Panc1 (cell line): ENCODE data around the gene ITGA3.

Source experiments
- TCF7L2 ChIP-seq: IDR thresholded peaks from 2 replicates; pipeline ENCODE4 v1.6.1; 2011; ENCODE audit warnings: mild to moderate bottlenecking, low read depth, low read length, inconsistent platforms
- TF ChIP-seq, protein P1 (sequence below): fragments of 450-650 bp; IDR thresholded peaks from 2 replicates; pipeline ENCODE4 v1.5.1; 2017; ENCODE audit warnings: mild to moderate bottlenecking
- TF ChIP-seq, protein P2 (sequence below), 2 experiments: IDR thresholded peaks; 2 replicates each; pipeline ENCODE4 v1.6.1; 2011 to 2012; ENCODE audit warnings: low read depth in 2 of 2, control low read depth in 1 of 2, low read length in 1 of 2, mild to moderate bottlenecking in 1 of 2, moderate library complexity in 1 of 2; ENCODE audit not compliant: insufficient read depth in 1 of 2

DNA sequence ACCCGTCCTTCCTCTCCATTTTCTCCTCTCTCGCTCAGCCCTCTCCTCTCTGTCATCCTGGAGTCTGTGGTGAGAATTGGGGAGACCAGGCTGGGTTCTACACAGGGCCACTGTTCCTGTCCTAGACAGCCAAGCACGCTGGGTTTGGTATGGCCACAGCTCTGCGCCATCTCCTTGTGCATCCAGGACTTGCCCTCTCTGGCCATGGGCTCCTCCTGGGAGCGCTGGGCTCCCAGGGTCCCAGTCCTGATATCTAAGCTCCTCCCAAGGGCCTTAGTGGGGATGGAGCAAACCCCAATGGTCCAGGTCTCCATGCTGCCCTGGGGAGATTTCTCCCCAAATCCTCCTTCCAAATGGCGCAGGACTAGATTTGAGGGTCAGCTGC lies 27.2 kb upstream of the ITGA3 start:
- TF ChIP-seq, protein P1, sequence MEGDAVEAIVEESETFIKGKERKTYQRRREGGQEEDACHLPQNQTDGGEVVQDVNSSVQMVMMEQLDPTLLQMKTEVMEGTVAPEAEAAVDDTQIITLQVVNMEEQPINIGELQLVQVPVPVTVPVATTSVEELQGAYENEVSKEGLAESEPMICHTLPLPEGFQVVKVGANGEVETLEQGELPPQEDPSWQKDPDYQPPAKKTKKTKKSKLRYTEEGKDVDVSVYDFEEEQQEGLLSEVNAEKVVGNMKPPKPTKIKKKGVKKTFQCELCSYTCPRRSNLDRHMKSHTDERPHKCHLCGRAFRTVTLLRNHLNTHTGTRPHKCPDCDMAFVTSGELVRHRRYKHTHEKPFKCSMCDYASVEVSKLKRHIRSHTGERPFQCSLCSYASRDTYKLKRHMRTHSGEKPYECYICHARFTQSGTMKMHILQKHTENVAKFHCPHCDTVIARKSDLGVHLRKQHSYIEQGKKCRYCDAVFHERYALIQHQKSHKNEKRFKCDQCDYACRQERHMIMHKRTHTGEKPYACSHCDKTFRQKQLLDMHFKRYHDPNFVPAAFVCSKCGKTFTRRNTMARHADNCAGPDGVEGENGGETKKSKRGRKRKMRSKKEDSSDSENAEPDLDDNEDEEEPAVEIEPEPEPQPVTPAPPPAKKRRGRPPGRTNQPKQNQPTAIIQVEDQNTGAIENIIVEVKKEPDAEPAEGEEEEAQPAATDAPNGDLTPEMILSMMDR = no peak
- no peak for TF ChIP-seq TCF7L2
- TF ChIP-seq, protein P2, sequence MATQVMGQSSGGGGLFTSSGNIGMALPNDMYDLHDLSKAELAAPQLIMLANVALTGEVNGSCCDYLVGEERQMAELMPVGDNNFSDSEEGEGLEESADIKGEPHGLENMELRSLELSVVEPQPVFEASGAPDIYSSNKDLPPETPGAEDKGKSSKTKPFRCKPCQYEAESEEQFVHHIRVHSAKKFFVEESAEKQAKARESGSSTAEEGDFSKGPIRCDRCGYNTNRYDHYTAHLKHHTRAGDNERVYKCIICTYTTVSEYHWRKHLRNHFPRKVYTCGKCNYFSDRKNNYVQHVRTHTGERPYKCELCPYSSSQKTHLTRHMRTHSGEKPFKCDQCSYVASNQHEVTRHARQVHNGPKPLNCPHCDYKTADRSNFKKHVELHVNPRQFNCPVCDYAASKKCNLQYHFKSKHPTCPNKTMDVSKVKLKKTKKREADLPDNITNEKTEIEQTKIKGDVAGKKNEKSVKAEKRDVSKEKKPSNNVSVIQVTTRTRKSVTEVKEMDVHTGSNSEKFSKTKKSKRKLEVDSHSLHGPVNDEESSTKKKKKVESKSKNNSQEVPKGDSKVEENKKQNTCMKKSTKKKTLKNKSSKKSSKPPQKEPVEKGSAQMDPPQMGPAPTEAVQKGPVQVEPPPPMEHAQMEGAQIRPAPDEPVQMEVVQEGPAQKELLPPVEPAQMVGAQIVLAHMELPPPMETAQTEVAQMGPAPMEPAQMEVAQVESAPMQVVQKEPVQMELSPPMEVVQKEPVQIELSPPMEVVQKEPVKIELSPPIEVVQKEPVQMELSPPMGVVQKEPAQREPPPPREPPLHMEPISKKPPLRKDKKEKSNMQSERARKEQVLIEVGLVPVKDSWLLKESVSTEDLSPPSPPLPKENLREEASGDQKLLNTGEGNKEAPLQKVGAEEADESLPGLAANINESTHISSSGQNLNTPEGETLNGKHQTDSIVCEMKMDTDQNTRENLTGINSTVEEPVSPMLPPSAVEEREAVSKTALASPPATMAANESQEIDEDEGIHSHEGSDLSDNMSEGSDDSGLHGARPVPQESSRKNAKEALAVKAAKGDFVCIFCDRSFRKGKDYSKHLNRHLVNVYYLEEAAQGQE (IDR thresholded peaks at IDR 0.05; ENCODE audit: insufficient read depth in 1 of 2, low read depth in 2 of 2, low read length in 1 of 2) = no peak
